ENCODE measurements around the gene DRD5. TPM values are rescaled to one million over a fixed set of nuclear protein-coding genes. Genes with fewer than 3 reads are reported as not detected.

The DRD5 gene
- total RNA-seq, 1 donor from 2014 or later = not detected

GRCh38 chr4:9825049-9825448, 43.6 kb downstream of the DRD5 start:
- Mint-ChIP-seq H3K4me3 (ENCODE audit: unreplicated experiment) (no peak overlapping the region), H3K9me3 (ENCODE audit: unreplicated experiment) (no peaks in the 10 kb centered on the region), H3K4me1 (ENCODE audit: low read depth, unreplicated experiment) (no peaks in the 10 kb centered on the region), H3K27me3 (ENCODE audit: low read depth, unreplicated experiment) (peaks cover 17% of the 10 kb centered on the region), H3K27ac (ENCODE audit: unreplicated experiment) (no peak overlapping the region), H3K36me3 (ENCODE audit: low read depth, unreplicated experiment) (no peaks in the 10 kb centered on the region)
- Histone ChIP-seq H3K4me2 (ENCODE audit: low read length) (no peak overlapping the region), H3K9me3 (ENCODE audit: insufficient read depth, low read depth, low read length) (no peaks in the 10 kb centered on the region), H3K4me1 (ENCODE audit: insufficient read depth, low read length) (no peaks in the 10 kb centered on the region), H3K36me3 (ENCODE audit: insufficient read depth, low read length) (no peaks in the 10 kb centered on the region), H3K27ac (ENCODE audit: low read depth, low read length) (no peak overlapping the region), H3K4me3 (ENCODE audit: insufficient read depth, low read depth, low read length) (no peak overlapping the region), H3K79me2 (ENCODE audit: insufficient read depth, low read length) (no peaks in the 10 kb centered on the region), H2AFZ (ENCODE audit: low read depth, low read length) (no peak overlapping the region), H4K20me1 (ENCODE audit: insufficient read depth, low read length) (no peaks in the 10 kb centered on the region), H3K9ac (ENCODE audit: low read length) (no peak overlapping the region), H3K27me3 (ENCODE audit: insufficient read depth, low read length) (no peaks in the 10 kb centered on the region)
- DNase-seq (ENCODE audit: low read depth) = no peak
- FAIRE-seq = no peak
- TF ChIP-seq EZH2 (IDR thresholded peaks at IDR 0.05; ENCODE audit: insufficient read depth, low read length) (no peak), CTCF (IDR thresholded peaks at IDR 0.05; ENCODE audit: insufficient read depth, low read depth, low read length) (no peak)

DNA sequence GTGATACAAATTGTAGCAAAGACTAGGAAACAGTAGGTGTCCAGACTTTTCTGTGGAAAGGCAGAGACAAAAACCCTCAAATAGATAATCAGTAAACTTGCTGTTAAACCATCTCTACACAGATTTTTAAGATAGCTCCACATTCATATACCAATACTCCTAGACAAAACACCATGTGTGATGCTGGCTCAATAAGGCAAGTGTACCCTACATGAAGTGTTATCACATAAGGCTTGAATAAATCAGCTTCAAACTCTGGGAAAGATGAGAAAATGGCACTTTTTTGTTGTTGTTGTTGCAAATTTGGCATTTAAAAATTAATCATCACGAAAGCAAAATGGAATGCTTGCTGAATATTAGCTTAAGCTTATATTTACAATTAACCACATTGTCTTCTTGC, 45.1 kb downstream of the DRD5 start:
- Histone ChIP-seq H2AFZ (ENCODE audit: low read depth, low read length) (no peak overlapping the region), H3K79me2 (ENCODE audit: insufficient read depth, low read length) (no peaks in the 10 kb centered on the region), H3K4me3 (ENCODE audit: insufficient read depth, low read depth, low read length) (no peak overlapping the region), H3K4me2 (ENCODE audit: low read length) (no peak overlapping the region), H4K20me1 (ENCODE audit: insufficient read depth, low read length) (no peaks in the 10 kb centered on the region), H3K9me3 (ENCODE audit: insufficient read depth, low read depth, low read length) (no peaks in the 10 kb centered on the region), H3K4me1 (ENCODE audit: insufficient read depth, low read length) (no peaks in the 10 kb centered on the region), H3K27me3 (ENCODE audit: insufficient read depth, low read length) (no peaks in the 10 kb centered on the region), H3K27ac (ENCODE audit: low read depth, low read length) (no peak overlapping the region), H3K9ac (ENCODE audit: low read length) (no peak overlapping the region), H3K36me3 (ENCODE audit: insufficient read depth, low read length) (no peaks in the 10 kb centered on the region)
- Mint-ChIP-seq H3K4me1 (ENCODE audit: low read depth, unreplicated experiment) (no peaks in the 10 kb centered on the region), H3K9me3 (ENCODE audit: unreplicated experiment) (no peaks in the 10 kb centered on the region), H3K27ac (ENCODE audit: unreplicated experiment) (no peak overlapping the region), H3K27me3 (ENCODE audit: low read depth, unreplicated experiment) (peaks cover 20% of the 10 kb centered on the region), H3K36me3 (ENCODE audit: low read depth, unreplicated experiment) (no peaks in the 10 kb centered on the region), H3K4me3 (ENCODE audit: unreplicated experiment) (no peak overlapping the region)
- no peak for DNase-seq (ENCODE audit: low read depth)
- no peak for FAIRE-seq
- no peak for TF ChIP-seq EZH2 (IDR thresholded peaks at IDR 0.05; ENCODE audit: insufficient read depth, low read length)
- no peak for TF ChIP-seq CTCF (IDR thresholded peaks at IDR 0.05; ENCODE audit: insufficient read depth, low read depth, low read length)

DNA sequence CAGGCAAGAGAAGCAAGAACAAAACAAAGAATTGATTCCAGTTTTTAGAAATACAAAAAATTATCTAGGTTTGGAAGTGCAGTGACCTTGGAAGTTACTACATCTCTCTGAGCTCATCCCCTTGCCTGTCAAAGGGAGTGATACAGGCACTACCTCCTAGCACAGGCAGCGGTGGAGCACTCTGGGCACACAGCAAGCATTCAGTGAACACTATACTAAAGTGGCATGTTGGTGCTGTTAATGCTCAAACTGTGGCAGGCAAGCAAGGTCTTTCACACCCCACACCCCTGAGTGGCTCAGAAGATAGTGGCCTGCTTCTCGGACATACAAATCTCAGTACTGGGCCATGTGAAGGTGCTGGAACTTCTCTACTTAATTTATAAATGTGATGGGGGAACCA, 51.2 kb downstream of the DRD5 start:
- Histone ChIP-seq H2AFZ (ENCODE audit: low read depth, low read length) (no peak overlapping the region), H3K27ac (ENCODE audit: low read depth, low read length) (no peak overlapping the region), H3K27me3 (ENCODE audit: insufficient read depth, low read length) (no peaks in the 10 kb centered on the region), H3K79me2 (ENCODE audit: insufficient read depth, low read length) (no peaks in the 10 kb centered on the region), H4K20me1 (ENCODE audit: insufficient read depth, low read length) (no peaks in the 10 kb centered on the region), H3K36me3 (ENCODE audit: insufficient read depth, low read length) (no peaks in the 10 kb centered on the region), H3K9me3 (ENCODE audit: insufficient read depth, low read depth, low read length) (no peaks in the 10 kb centered on the region), H3K4me2 (ENCODE audit: low read length) (no peak overlapping the region), H3K4me3 (ENCODE audit: insufficient read depth, low read depth, low read length) (no peak overlapping the region), H3K4me1 (ENCODE audit: insufficient read depth, low read length) (no peaks in the 10 kb centered on the region), H3K9ac (ENCODE audit: low read length) (no peak overlapping the region)
- H3K27me3 Mint-ChIP-seq (ENCODE audit: low read depth, unreplicated experiment) = peaks cover 44% of the 10 kb centered on the region
- H3K27ac Mint-ChIP-seq (ENCODE audit: unreplicated experiment) = no peak overlapping the region
- no peak overlapping the region for H3K4me3 Mint-ChIP-seq (ENCODE audit: unreplicated experiment)
- no peaks in the 10 kb centered on the region for H3K36me3 Mint-ChIP-seq (ENCODE audit: low read depth, unreplicated experiment)
- no peaks in the 10 kb centered on the region for H3K4me1 Mint-ChIP-seq (ENCODE audit: low read depth, unreplicated experiment)
- no peak for TF ChIP-seq EZH2 (IDR thresholded peaks at IDR 0.05; ENCODE audit: insufficient read depth, low read length)
- no peak for TF ChIP-seq CTCF (IDR thresholded peaks at IDR 0.05; ENCODE audit: insufficient read depth, low read depth, low read length)
- FAIRE-seq (no peak), DNase-seq (ENCODE audit: low read depth) (no peak)
- H3K9me3 Mint-ChIP-seq (ENCODE audit: unreplicated experiment) = no peaks in the 10 kb centered on the region
